ENCODE data around the gene TEKTIP1.
"Not testable (repeated sequence)": the region's sequence is repeated elsewhere in the genome, so short reads cannot be mapped to it uniquely, and the experiment has no call there.

TEKTIP1 gene

DNA sequence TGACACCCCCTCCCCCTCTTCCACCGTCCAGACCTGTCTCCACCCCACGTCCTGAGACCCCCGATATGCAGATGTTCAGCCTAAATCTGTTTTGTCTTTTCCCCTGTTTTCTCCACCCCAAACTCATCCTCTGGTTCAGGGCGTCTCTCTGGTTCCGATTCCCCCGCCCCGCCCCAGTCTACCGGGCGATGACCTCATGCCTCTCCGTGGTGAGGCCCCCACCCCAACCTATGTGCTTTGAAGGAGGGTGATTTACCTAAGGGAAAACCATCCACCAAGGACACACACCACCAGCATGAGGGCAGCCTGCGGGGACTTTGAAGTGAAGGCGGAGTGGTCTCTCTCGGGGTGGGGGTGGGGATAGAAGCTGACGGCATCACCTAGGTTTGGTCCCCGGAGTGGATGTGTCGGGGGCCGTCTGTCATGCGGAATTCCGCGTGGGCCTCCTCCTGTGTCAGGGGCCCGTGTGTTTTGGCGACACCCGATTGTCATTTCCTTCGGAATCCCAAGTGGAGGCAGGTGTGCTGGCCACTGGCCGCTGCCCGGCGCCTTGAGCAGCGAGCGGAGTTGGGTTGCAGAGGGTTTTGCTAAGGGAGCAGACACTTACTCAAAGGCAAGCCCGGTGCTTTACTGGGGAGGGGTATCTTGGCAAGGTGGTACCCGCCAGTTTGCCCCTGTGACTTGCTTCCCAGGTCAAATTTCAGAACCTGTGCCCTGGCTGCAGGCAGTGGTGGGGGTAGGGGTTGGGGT is 31.4 kb upstream of the TEKTIP1 start:
- DNase-seq (ENCODE audit: low read depth), result peak; percentile 36

DNA sequence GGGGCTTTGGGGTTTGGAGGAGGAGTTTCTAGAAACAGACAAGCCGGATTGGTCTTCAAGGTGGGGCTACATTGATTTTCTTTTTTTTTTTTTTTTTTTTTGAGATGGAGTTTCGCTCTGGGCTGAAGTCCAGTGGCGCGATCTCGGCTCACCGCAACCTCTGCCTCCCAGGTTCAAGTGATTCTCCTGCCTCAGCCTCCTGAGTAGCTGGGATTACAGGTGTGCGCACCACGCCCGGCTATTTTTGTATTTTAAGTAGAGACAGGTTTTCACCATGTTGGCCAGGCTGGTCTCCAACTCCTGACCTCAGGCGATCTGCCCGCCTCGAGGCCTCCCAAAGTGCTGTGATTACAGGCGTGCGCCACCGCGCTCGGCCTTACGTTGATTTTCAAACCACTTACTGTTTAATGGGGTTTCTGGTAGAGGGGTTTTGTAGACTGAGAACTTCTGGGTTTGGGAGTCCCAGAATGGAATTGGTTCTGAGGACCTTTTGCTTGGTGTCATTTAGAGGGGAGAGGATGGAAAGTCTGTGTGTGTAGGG is 30.8 kb upstream of the TEKTIP1 start:
- not testable (repeated sequence) for DNase-seq (ENCODE audit: low read depth)

DNA sequence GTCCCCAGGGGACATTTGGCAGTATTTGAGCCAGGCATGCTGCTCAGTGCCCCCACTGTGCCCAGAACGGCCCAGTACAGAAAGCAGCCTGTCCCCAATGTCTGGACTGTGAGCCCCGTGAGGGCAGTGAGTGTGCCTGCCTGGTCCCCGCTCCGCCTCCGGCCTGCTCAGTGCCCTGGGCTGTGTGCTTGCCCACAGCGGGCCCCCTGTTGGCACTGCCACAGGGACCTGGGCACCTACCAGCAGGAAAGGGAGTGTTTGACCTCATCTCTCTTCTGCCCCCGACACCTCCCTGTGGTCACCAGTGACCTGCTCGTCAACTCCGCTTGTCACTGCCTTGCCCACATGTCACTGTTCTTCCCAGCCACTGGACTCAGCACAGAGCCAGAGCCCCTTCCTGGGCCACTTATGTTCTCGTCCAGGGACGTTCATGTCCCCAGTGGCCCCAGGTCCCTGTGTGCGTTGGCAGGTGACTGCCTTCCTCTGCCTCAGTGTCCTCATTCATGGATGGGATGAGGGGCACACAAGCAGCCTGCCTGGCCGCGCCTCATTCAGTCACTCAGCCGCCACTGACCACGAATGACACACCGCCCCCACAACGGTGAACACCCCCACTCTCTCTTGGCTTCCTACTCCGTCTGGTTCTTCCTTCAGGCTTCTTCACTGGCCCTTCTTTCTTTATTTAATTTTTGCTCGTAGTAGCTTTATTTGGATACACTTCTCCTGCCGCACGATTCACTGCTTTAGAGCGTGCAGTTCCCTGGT is 30.0 kb upstream of the TEKTIP1 start:
- no peak for DNase-seq (ENCODE audit: low read depth)

DNA sequence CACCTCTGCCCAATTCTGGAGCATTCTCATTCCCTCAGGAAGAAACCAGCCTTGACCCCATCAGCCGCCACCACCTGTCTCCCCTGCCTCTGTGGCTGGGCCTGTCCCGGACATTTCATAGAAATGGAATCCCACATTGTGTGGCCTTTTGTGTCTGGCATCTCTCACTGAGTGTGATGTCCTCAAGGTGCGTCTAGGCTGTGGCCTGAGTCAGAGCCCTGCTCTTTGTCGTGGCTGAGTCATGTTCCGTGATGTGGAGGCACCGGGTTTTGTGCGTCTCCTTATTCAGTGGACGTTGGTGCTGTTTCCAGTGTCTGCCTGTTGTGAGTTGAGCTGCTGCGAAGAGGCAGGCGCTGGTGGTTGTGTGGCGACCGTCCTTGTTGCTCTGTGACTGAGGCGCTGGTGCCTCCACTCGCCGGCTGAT is 29.4 kb upstream of the TEKTIP1 start:
- DNase-seq (ENCODE audit: low read depth), result no peak

DNA sequence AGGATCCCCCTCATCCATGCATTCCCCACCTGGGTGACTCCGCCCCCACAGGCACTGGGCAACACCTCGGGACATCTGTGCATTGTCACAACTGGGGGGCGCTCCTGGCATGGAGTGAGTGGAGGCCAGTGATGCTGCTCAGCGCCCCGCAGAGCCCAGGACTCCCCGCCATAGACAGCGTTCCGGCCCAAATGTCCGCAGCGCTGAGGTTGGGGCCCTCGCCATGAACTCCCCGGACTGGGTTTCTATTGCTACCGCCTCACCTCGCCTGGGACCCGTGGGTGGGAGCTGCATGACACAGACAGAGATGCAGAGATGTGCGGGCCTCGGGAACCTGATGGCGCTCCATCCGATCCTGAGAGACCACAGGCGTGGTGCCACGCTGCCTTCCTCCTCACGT is 28.2 kb upstream of the TEKTIP1 start:
- no peak for DNase-seq (ENCODE audit: low read depth)

DNA sequence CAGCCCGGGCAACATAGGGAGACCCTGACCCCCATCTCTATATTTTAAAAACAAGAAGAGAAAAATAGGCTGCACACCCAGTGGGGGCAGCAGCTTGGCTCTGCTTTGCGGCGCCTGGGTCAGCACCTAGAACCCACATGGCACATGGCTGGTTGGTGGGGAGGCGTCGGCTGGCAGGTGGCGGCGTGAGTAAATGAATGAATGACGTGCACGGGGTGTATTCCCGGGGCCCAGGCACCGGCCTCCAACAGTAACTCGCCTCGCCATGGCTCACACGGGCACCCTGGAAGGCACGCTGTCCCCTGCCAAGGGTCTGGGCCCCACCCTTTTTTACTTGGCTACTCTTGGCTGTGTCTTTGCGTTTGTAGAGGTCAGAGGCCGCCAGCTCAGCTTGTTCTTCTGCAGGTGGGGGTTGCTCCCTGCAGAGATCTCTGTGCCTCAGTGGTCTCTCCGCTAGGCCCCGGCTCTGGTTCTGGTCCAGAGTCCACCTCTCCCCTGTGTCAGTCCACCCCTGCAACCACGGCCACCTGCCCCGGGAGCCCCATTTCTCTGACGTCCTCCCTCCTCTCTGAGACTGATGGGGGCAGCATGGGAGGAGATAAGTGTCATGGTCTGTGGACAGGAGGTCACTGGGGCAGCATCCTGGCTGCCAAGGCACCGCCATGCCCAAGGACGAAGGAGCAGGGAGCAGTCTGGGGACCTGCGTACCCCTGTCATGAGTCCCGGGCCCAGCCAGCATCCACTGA is 27.3 kb upstream of the TEKTIP1 start:
- no peak for DNase-seq (ENCODE audit: low read depth)

DNA sequence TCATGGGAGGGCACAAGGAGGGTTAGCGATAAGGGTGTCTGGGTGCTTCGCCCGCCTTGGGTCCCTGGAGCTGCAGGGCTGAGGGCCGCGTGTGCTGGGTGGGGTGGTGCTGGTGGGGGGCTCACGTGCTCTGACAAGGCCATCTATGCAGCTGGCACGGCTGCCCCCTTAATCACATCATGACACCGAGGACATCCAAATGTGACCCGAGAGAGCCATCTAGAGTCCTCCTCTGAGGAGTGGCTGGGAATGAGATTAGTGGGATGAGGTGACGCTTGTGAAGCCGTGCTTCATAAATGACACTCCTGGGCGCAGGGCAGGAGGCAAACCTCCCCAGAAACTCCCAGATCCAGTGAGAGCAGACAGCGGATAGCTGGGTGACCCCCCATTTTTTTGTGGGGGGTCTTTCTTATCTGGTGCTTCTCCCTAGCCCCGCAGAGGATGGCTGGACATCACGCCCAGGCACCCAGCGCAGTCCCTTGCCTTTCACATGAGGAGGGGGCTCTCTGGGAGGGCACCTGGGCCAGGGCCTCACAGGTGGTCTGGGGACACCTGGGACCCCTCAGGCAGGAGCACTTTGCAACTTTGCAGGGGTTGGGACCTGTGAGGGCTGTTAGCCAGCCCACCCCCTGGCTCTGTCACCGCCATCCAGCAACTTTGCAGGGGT is 26.3 kb upstream of the TEKTIP1 start:
- DNase-seq (ENCODE audit: low read depth), result no peak

DNA sequence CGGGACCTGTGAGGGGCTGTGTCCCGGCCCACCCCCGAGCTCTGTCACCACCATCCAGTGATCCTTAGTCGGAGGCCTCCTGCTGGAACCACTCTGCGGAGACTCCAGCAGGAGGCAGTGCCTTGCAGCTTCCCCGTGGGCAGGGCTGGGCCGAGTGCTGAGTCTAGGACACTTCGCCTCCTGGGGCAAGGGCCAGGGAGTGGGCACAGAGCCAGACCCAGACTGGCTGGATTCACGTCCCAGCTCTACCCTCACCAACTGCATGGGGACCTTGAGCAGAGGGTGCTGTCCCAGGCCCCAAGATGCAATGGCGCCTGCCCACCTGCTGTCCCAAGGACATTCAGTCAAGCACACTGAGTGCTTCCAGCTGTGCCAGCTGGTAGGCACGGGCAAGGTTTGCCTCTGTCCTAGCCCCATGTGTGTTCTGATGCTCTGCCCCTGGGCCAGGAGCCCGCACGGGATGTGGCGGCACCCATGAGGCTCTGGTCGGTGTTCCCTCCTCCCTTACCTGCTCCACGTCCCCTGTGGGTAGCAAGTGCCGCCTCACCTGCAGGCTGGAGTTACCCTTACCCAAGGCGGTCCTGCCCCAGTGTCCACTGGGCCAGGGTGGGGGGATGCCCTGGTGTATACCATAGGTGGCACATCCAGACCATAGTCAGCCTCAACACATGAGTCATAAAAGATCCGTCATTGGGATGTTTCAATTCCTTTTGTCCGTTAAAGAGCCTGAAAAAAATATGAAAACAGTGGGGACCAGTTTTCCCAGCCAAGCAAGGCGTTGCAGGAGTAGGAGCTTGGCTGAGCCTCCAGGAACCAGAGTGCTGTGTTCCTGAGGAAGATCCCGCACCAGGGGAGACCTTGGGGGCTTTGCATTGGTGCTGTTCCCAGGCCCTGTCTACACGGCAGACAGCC is 25.5 kb upstream of the TEKTIP1 start:
- DNase-seq (ENCODE audit: low read depth), result no peak

DNA sequence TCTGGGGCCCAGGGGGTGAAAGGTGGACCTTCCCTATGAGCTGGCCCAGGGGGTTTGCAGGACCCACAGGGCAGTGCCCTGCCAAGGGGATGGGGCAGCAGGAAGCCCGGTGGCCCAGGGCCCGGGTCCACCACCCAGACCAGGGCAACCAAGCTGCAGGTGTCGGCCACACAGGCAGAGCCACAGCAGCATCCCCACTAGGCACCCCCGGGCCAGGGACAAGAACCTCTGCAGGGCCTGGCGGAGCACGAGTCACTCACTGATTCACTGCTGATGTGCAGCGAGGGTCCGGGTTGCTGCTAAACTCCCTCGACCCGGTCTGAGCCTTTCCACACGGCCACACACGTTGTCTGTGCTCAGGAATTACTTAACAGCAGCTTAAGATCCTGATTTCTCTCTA is 24.0 kb upstream of the TEKTIP1 start:
- no peak for DNase-seq (ENCODE audit: low read depth)

DNA sequence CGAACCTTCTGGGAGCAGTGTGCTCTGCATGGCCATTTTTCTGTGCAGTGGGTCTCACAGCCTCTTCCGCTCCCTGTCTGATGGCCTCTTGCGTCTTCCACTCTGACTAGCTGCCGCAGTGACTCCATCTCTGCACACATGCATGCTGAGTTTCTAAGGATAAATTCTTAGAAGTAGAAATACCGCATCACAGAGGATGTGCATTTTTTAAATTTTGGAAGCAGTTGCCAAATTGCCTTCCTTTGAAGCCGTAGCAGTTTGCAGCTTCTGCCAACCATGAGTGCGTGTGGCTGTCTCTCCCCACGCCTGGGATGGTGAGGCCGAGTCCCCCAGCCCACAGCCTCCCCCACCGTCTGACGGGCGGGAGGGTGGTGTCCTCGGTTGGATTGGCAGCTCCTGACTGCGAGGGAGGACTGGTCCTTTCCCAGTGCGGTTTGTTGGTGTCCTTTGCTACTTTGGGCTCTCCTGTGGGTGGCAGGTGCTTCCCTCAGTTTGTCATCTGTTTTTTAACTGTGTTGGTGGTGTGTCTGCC is 23.0 kb upstream of the TEKTIP1 start:
- DNase-seq (ENCODE audit: low read depth), result no peak

DNA sequence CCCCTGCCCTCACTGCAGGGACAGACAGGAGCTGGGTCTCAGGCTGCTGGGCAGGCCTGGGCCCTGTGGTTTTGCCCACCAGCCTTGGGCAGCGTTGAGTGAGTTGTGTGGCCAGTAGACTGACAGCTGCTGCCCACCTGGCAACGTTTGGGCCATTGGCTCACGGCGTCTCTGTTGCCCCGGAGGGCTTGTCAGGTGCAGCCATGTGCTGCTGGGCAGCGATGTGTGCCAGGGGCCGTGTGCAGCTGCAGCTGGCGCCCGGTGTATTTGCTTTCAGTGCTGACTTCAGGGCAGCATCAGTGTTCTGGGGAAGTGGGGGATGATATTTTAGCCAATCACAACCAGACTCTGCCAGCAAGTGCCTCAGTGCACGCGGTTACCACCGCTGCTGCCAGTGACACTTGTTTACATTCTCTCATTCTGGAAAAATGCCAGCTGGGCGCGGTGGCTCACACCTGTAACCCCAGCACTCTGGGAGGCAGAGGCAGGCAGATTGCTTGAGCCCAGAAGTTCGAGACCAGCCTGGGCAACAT is 22.2 kb upstream of the TEKTIP1 start:
- DNase-seq (ENCODE audit: low read depth), result peak; percentile 48

DNA sequence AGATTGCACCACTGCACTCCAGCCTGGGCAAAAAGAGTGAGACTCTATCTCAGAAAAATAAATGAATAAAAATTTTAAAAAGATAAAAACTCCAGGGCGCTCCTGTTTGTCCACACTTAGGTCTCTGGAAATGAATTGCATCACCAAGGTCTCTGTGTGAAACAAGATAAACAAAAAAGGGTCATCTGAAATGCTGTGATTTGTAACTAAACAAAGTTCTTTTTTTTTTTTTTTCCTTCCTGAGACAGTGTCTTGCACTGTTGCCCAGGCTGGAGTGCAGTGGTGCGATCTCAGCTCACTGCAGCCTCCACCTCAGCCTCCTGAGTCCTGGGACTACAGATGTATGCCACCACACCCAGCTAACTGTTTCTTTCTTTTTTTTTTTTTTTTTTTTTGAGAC is 21.3 kb upstream of the TEKTIP1 start:
- no peak for DNase-seq (ENCODE audit: low read depth)

DNA sequence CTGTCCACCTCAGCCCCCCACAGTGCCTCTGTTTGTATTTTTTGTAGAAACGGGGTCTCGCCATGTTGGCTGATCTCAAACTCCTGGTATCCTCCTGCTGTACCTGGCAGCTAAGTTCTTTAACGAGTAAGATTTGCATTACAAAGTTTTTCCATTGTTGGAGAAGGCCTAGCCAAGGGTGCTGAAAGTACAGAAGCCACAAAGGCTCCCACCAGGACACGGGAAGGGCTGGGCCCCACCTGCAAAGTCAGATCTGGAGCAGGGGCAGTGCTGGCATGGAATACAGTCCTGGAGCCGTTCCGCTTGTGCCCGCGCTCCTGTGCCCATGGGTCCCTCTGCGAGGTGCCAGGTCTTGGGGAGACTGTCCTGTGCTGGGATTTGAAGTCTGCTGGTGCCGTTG is 20.7 kb upstream of the TEKTIP1 start:
- no peak for DNase-seq (ENCODE audit: low read depth)

DNA sequence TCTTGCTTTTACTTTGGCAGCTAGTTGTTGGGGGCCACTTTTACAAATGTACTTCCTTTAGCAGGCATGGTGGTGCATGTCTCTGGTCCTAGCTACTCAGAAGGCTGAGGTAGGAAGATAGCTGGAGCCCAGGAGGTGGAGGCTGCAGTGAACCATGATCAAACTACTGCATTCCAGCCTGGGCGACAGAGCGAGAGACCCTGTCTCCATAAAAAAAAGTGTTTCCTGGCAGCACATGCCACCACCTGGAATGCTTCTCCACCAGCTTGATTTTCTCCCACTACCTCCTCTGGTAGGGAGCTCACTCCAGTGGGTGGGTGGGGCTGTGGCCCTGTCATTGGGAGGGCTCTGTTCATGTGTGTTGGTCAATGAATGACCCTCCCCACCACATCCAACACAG is 20.3 kb upstream of the TEKTIP1 start:
- DNase-seq (ENCODE audit: low read depth), result no peak

DNA sequence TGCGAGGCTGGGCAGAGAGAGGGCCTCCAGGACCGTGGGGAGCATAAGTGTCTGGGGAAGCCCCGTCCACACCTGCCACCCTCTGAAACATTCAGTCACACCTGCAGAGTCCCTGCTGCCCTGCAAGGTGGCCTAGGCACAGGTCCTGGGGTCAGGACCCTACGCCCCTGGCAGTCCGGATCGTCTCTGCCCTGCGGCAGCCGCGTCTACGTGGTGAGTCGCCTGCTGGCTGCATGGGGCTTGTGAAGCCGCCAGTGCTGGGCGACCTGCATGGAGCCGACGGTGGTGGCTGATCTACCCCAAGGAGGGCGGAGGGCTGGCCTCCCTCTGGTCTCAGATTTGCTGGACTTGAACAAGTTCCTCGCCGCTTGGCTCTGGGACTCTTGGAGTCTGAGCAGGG is 19.8 kb upstream of the TEKTIP1 start:
- DNase-seq (ENCODE audit: low read depth), result no peak

DNA sequence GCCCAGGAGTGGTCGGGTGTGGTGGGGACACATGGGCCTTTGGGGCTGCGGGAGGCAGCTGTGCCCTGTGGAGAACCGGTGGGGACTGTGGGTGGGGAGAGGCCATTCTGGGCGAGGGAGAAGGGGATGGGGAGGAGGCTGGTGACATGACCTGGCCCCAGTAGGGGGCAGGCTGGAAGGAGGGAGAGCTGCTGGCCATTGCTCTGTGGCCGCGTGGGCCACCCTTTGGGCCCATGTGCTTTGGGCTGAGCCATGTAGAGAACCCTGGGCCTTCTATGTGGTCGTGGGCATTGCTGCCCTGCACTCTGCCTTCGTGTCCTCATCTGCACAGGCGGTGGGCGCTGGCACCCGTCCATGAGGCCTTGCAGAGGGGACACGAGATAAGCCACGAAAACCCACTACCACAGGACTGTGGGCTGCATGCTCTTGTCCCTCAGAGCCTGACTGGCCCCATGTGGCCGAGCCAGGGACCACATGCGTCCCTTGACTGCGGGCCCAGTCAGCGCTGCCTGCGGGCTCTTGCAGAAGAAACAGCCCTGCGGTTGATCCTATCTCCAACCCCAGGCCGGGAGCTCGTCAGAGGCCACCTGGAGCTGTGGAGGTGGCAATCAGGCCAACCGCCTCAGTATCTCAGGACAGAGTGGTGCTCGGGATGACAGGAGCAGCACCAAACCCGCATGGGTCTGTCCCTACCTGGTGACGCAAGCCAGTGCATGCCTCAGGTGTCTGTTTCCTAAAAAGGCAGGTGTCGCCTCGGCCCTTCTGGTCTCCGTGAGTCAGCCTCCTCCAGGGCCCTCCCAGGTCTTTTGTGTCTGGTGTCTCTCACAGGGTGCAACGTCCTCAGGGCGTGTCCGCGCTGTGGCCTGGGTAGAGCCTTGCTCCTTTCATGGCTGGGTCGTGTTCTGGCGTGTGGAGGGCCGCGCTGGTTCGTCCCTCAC is 18.5 kb upstream of the TEKTIP1 start:
- no peak for DNase-seq (ENCODE audit: low read depth)

DNA sequence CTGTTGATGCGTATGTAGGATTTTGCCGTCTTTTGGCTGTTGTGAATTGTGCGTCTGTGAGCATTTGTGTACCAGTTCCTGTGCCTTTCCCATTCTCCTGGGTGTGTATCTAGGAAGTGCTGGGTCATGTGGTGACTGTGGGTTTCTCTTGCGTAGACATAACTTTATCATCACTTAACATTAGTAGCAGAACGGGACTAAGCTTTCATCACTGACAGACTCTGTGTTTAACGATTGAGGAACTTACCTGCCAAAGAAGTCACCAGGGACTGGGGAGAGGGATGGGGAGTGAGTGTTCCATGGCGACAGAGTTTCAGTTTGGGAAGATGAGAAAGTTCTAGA is 17.9 kb upstream of the TEKTIP1 start:
- no peak for DNase-seq (ENCODE audit: low read depth)

DNA sequence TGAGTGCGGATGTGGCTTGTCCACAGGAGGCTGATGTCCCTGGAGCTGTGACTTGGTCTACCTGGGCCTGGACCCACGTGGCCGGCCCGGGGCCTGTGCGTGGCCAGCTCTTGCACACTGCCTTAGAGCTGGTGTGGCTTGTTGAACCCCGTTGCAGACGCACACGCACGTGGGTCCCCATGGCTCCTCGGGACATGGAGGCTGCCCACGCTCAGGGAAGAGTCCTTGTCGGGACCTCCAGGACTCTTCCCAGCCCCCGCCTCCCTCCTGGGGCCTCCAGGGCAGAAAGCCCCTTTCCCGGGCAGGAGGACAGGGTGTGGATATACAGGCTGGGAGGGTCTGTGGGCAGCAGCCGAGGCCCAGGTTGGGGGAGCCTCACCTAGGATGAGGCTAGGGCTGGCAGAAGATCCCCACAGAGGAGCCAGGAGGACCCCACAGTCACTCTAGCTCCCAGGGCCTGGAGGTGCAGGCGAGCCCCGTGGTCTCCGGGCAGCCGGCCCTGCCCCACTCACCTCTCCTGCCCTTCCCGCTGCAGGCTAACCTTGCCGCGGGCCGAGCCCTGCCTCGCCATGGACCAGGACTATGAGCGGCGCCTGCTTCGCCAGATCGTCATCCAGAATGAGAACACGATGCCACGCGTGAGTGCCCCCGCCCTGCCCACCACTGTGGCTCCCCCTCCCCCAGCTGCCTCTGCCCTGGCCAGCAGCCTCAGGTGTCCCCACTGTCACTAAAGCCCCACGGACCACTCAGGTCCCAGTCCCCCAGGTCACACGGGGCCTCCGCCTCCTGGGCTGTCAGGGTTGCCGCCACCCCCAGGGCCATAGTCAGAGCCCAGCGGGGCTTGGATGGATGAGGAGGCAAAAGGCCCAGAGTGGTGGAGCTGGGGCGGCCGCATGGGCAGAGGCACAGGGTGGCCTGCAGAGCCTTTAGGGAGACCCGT is 16.3 kb upstream of the TEKTIP1 start:
- DNase-seq (ENCODE audit: low read depth), result no peak

All from T follicular helper cell (primary cell).